Astrocyte of the spinal cord (primary cell): ENCODE results near the gene RPUSD3.
"Not testable (repeated sequence)": the region's sequence is repeated elsewhere in the genome, so short reads cannot be mapped to it uniquely, and the experiment has no call there.

Experiments used
- DNase-seq: peaks from one replicate; pipeline ENCODE4 v3.0.0; 2011; ENCODE audit warnings: low read depth, low spot score
- H3K4me3 ChIP-seq: 2 replicates; pipeline ENCODE4 v1.5.1; 2011; ENCODE audit warnings: low read depth, mild to moderate bottlenecking, low read length, moderate library complexity
- in situ Hi-C: cut with HindIII; loops from 2 replicates; pipeline ENCODE4 v1.10.0; 2017; ENCODE audit warnings: low sequenced_read_pairs
- TF ChIP-seq, protein P1 (sequence below): IDR thresholded peaks from 2 replicates; pipeline ENCODE4 v1.5.1; 2012; ENCODE audit warnings: low read depth, mild to moderate bottlenecking, low read length, inconsistent platforms

RPUSD3 gene

DNA sequence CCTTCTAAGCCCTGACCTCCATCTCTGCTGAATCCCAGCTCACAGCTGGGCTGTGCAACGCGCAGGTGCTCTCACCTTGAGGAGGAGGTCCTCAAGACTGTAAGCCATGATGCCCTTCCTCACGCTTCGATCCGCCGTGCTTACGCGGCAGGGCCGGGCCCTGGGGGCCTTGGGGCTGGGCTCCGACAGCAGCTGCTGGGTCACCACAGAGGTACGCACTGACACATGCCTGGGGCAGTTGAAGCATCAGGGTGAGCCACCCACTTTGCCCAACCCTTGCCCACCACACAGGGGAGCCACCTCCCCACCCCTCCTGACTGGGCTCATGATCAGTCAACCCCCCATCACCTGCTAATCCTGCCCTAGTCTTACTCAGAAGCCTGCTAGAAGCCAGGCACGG lies 33.2 kb upstream of the RPUSD3 start:
- no peak overlapping the region for H3K4me3 ChIP-seq
- no peak for DNase-seq
- in situ Hi-C loops, result no loop called here
- TF ChIP-seq, protein P1, sequence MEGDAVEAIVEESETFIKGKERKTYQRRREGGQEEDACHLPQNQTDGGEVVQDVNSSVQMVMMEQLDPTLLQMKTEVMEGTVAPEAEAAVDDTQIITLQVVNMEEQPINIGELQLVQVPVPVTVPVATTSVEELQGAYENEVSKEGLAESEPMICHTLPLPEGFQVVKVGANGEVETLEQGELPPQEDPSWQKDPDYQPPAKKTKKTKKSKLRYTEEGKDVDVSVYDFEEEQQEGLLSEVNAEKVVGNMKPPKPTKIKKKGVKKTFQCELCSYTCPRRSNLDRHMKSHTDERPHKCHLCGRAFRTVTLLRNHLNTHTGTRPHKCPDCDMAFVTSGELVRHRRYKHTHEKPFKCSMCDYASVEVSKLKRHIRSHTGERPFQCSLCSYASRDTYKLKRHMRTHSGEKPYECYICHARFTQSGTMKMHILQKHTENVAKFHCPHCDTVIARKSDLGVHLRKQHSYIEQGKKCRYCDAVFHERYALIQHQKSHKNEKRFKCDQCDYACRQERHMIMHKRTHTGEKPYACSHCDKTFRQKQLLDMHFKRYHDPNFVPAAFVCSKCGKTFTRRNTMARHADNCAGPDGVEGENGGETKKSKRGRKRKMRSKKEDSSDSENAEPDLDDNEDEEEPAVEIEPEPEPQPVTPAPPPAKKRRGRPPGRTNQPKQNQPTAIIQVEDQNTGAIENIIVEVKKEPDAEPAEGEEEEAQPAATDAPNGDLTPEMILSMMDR, result no peak

DNA sequence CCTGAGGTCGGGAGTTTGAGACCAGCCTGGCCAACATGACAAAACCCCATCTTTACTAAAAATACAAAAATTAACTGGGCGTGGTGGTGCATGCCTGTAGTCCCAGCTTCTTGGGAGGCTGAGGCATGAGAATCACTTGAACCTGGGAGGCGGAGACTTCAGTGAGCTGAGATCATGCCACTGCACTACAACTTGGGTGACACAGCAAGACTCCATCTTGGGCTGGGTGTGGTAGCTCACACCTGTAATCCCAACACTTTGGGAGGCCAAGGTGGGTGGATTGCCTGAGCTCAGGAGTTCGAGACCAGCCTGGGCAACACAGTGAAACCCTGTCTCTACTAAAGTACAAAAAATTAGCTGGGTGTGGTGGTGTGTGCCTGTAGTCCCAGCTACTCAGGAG lies 32.4 kb upstream of the RPUSD3 start:
- DNase-seq, in situ Hi-C loops, H3K4me3 ChIP-seq: not testable (repeated sequence)

DNA sequence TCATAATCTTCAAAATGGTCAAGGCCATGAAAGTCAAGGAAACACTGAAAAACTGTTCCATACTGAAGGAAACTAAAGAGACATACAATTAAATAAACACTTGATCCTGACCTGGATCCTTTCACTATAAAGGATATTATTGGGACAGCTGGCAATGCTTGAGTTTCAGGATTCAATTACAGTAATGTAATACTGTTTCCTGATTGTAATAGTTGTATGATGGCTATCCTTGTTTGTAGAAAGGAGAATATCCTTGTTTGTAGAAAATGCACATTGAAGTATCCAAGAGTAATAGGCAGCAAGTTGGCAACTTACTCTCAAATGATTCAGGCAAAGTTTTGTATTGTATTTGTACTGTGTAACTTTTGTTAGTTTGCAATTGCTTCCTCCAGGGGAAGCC lies 31.6 kb upstream of the RPUSD3 start:
- in situ Hi-C loops, result no loop called here
- TF ChIP-seq, protein P1, result no peak
- DNase-seq, result no peak

DNA sequence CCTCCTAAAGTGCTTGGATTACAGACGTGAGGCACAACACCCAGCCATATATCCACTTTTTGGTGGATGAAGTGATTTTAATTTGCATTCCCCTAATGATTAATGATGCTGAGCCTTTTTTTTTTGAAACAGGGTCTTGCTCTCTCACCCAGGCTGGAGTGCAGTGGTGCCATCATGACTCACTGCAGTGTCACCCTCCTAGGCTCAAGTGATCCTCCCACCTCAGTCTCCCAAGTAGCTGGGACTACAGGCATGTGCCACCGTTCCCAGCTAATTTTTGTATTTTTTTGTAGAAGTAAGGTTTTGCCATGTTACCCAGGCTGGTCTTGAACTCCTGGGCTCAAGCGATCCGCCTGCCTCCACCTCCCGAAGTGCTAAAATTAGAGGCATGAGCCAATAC lies 28.3 kb upstream of the RPUSD3 start:
- H3K4me3 ChIP-seq, DNase-seq, in situ Hi-C loops: not testable (repeated sequence)

More for the DNA sequence above, 31.6 kb upstream of the RPUSD3 start:
- H3K4me3 ChIP-seq, result no peak overlapping the region

DNA sequence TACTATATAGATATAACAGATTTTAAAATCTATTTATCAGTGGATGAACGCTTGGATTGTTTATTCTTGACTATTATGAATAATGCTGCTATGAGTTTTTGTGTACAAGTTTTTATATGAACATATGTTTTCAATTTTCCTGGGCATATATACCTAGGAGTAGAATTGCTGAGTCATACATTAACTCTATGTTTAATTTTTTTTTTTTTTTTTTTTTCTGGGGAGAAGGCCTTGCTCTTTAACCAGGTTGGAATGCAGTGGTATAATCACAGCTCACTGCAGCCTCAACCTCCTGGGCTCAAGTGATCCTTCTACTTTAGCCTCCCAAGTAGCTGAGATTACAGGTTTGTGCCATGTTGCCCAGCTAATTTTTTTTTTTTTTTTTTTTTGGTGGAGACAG lies 27.2 kb upstream of the RPUSD3 start:
- TF ChIP-seq, protein P1, result no peak
- in situ Hi-C loops, result no loop called here
- DNase-seq, result peak; percentile 68
- H3K4me3 ChIP-seq, result no peak overlapping the region

DNA sequence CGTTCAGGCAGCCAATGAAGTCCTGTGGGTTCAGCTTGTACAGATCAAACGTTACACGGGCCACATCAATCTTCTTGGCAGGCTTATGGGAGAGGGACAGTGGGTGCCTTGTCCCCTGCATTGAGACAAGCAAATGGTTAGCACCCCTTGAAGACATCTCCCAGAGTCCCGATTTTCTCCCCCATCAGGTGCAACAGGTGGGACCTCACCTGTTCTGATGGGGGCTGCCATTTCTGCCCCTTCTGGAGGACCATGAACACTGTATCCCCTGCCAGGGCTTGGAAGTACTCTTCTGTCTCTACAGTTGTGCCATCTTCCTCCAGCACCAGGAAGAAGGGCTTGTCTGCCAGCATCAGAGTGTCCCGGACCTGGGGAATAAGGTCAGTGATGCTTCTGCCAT lies 26.1 kb upstream of the RPUSD3 start:
- no peak overlapping the region for H3K4me3 ChIP-seq
- TF ChIP-seq, protein P1, result no peak
- in situ Hi-C loops, result no loop called here
- DNase-seq, result no peak

DNA sequence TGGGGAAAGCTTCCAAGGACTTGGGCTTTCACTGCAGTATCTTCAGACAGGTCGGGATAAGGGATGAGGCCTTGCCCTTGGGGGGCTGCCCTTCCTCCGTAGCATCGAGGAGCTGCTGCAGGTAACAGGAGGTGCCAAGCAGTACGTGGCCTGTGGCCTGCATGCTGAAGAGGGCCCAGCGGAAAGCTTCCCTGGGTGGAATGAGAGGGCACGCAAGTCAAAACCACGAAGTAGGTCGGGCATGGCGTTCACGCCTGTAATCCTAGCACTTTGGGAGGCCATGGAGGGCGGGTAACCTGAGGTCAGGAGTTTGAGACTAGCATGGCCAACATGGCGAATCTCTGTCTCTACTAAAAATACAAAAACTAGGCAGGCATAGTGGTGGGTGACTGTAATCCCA lies 23.3 kb upstream of the RPUSD3 start:
- DNase-seq, result no peak
- in situ Hi-C loops, result no loop called here
- H3K4me3 ChIP-seq, result no peak overlapping the region
- TF ChIP-seq, protein P1, result no peak

DNA sequence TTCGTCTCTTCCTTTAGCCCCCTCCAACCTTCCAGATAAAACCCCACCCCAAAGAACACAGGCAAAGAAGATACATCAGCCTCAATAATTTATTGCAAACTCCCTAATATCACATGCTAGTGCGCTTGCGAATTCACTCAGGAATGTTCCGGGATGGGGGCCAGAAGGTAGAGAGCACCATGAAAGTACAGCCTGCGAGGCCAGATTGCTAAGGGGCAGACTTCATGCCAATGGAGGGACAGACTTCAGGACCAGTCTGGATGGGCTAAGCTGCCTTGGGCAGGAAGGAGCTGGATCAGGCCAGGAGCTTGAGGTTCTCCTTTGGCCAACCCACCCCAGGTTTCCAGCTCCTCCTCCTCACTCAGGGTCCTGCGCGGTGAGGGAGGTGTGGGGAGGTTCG lies 22.8 kb upstream of the RPUSD3 start:
- TF ChIP-seq, protein P1, result no peak
- DNase-seq, result no peak
- in situ Hi-C loops, result no loop called here
- H3K4me3 ChIP-seq, result no peak overlapping the region

DNA sequence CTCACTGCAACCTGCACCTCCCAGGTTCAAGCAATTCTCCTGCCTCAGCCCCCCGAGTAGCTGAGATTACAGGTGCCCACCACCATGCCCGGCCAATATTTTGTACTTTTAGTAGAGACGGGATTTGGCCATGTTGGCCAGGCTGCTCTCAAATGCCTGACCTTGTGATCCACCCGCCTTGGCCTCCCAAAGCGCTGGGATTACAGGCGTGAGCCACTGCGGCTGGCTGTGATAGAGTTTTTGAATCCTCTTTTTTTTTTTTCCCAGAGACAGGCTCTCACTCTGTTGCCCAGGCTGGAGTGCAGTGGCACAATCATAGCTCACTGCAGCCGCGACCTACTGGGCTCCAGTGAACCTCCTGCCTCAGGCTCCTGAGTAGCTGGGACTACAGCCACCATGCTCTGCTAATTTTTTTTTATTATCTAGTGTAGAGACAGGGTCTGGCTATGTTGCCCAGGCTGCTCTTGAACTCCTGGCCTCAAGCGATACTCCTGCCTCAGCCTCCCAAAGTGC lies 21.4 kb upstream of the RPUSD3 start:
- H3K4me3 ChIP-seq, in situ Hi-C loops: not testable (repeated sequence)

More for the DNA sequence above, 21.4 kb upstream of the RPUSD3 start:
- not testable (repeated sequence) for DNase-seq
